HG02798 (cell line): Measurements from ENCODE around the gene ADIPOR2.

Source experiments
- ATAC-seq: cut with Tn5 transposase; IDR thresholded peaks from one replicate; pipeline ENCODE4 v1.9.1; 2021; ENCODE audit warnings: mild to moderate bottlenecking; ENCODE audit not compliant: unreplicated experiment, poor library complexity

Gene ADIPOR2

GRCh38 chr12:1767407-1768090 is 76.7 kb downstream of the ADIPOR2 start:
- no peak for ATAC-seq

- ATAC-seq, result no peak
These were observed 77.7 kb downstream of the ADIPOR2 start for GRCh38 chr12:1768615-1769014.

- no peak for ATAC-seq
These were observed 79.1 kb downstream of the ADIPOR2 start for GRCh38 chr12:1769809-1770494.

GRCh38 chr12:1773937-1774655 is 83.2 kb downstream of the ADIPOR2 start:
- ATAC-seq, result no peak

GRCh38 chr12:1776170-1776921 is 85.5 kb downstream of the ADIPOR2 start:
- no peak for ATAC-seq

- ATAC-seq, result no peak
These were observed 86.9 kb downstream of the ADIPOR2 start for GRCh38 chr12:1777798-1778197.

GRCh38 chr12:1778911-1779310 is 88.0 kb downstream of the ADIPOR2 start:
- no peak for ATAC-seq

GRCh38 chr12:1779783-1780182 is 88.9 kb downstream of the ADIPOR2 start:
- no peak for ATAC-seq

GRCh38 chr12:1781772-1782171 is 90.9 kb downstream of the ADIPOR2 start:
- ATAC-seq, result no peak

- no peak for ATAC-seq
These were observed 91.3 kb downstream of the ADIPOR2 start for GRCh38 chr12:1782215-1782614.

GRCh38 chr12:1787714-1788113 is 96.8 kb downstream of the ADIPOR2 start:
- no peak for ATAC-seq

- no peak for ATAC-seq
These were observed 99.6 kb downstream of the ADIPOR2 start for GRCh38 chr12:1790444-1790843.

- ATAC-seq, result no peak
These were observed 100.4 kb downstream of the ADIPOR2 start for GRCh38 chr12:1791104-1791841.

GRCh38 chr12:1792406-1792805 is 101.5 kb downstream of the ADIPOR2 start:
- no peak for ATAC-seq

GRCh38 chr12:1793426-1794210 is 102.7 kb downstream of the ADIPOR2 start:
- no peak for ATAC-seq

GRCh38 chr12:1794440-1795090 is 103.7 kb downstream of the ADIPOR2 start:
- ATAC-seq, result no peak

GRCh38 chr12:1795221-1795784 is 104.4 kb downstream of the ADIPOR2 start:
- ATAC-seq, result no peak

- peak; percentile 94 for ATAC-seq
These were observed 105.1 kb downstream of the ADIPOR2 start for GRCh38 chr12:1795785-1796514.
